ENCODE data around the gene HIRA. TPM values are rescaled to one million over a fixed set of nuclear protein-coding genes. Genes with fewer than 3 reads are reported as not detected.

Gene HIRA
- total and polyA plus RNA-seq, 9 of the 15 experiments (the other 6 are each of a cell fraction or from before 2014, with no cell fraction given) = 0.96 to 132 (median 58.4) TPM

DNA sequence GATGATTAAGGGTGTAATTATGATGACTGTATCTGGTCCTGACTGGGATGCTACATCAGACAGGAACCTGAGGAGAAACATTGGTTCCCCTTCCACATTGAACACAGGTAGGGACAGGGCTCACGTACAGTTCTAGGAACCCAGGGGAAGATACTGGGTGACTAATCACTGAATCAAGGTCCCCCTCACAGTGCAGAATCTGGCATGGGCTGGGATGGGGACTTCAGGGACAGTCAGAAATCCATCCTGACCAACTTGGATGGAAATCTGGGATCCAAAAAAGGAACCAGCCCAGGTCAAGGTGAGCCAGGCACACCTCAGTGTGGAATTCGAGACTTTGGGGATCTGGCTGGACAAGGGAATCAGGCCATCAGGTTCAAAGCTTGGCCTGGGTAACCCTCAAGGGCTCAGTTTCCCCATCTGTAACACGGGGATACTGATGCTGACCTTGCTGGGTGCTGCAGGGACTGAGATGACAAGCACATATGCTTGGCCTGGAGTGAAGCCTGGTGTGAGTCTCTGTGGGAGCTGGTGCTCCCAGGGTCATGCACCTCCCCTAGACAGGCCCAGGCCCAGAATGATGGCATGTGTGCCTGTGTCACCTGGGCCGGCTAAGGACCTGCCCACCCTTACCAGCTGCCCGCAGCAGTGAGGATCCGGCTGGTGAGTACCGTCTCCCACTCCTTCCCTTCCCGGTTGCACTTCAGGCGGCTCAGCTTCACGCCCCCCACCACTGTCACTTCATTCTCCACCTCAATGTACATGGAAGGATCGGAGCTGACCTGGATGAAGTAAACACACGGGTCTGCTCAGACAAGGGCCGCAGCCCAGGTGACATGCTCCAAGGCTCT, 72.6 kb downstream of the HIRA start (continued):
- TF ChIP-seq TARDBP (IDR thresholded peaks at IDR 0.05) (no peak), TEAD4 (IDR thresholded peaks at IDR 0.05; ENCODE audit: low read length) (no peak), TEAD4 (CRISPR knock-in tag; IDR thresholded peaks at IDR 0.05; ENCODE audit: borderline replicate concordance) (peak; percentile 86; the same call in 1 of the 2 replicates), ZNF184 (CRISPR knock-in tag; IDR thresholded peaks at IDR 0.05) (peak; percentile 52; the same call in 1 of the 2 replicates), STAG1 (CRISPR knock-in tag; IDR thresholded peaks at IDR 0.05; ENCODE audit: borderline replicate concordance) (0 out of 2 replicates have a peak, but pooled peaks have one; percentile 46), ZNF316 (IDR thresholded peaks at IDR 0.05) (no peak), ZSCAN29 (IDR thresholded peaks at IDR 0.05) (no peak), JUN (IDR thresholded peaks at IDR 0.05; ENCODE audit: borderline replicate concordance, low read depth, low read length) (no peak), JUN (CRISPR knock-in tag; IDR thresholded peaks at IDR 0.05; ENCODE audit: borderline replicate concordance) (0 out of 2 replicates have a peak, but pooled peaks have one; percentile 22), NR3C1 (CRISPR knock-in tag; IDR thresholded peaks at IDR 0.05) (0 out of 2 replicates have a peak, but pooled peaks have one; percentile 54), MCM3 (IDR thresholded peaks at IDR 0.05) (no peak), RHOXF2B (CRISPR knock-in tag; conservative IDR thresholded peaks at IDR 0.05) (no peak), SP1 (CRISPR knock-in tag; IDR thresholded peaks at IDR 0.05) (no peak), MAFG (tag; conservative IDR thresholded peaks at IDR 0.05) (no peak), CBFA2T2 (conservative IDR thresholded peaks at IDR 0.05) (no peak), MLX (CRISPR knock-in tag; conservative IDR thresholded peaks at IDR 0.05) (no peak), HES1 (IDR thresholded peaks at IDR 0.05; ENCODE audit: low read depth) (no peak), KLF10 (CRISPR knock-in tag; IDR thresholded peaks at IDR 0.05) (no peak), TEAD1 (CRISPR knock-in tag; IDR thresholded peaks at IDR 0.05) (0 out of 4 replicates have a peak, but pooled peaks of 1 of the 2 experiments have one; percentile 56)
- TF ChIP-seq, protein P1, sequence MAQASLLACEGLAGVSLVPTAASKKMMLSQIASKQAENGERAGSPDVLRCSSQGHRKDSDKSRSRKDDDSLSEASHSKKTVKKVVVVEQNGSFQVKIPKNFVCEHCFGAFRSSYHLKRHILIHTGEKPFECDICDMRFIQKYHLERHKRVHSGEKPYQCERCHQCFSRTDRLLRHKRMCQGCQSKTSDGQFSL (CRISPR knock-in tag; IDR thresholded peaks at IDR 0.05) = no peak
- TF ChIP-seq, protein P1 (tag; IDR thresholded peaks at IDR 0.05) = no peak
- TF ChIP-seq, protein P2, sequence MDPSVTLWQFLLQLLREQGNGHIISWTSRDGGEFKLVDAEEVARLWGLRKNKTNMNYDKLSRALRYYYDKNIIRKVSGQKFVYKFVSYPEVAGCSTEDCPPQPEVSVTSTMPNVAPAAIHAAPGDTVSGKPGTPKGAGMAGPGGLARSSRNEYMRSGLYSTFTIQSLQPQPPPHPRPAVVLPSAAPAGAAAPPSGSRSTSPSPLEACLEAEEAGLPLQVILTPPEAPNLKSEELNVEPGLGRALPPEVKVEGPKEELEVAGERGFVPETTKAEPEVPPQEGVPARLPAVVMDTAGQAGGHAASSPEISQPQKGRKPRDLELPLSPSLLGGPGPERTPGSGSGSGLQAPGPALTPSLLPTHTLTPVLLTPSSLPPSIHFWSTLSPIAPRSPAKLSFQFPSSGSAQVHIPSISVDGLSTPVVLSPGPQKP (CRISPR knock-in tag; IDR thresholded peaks at IDR 0.05) = peak; percentile 73
